Sigmoid colon (tissue), 4 donors: Measurements from ENCODE around the gene STIL.

Experiments
- EP300 ChIP-seq, 4 donors: sonication (generic); formaldehyde crosslinking; IDR thresholded peaks; one replicate each; pipeline ENCODE4 v1.6.1; 2017; ENCODE audit warnings: antibody characterized with exemption in 4 of 4
- POLR2A ChIP-seq, 2 donors: fragments of 450-650 bp; IDR thresholded peaks; one replicate each; pipeline ENCODE4 v1.6.1; 2016; ENCODE audit warnings: antibody characterized with exemption in 2 of 2, mild to moderate bottlenecking in 2 of 2, moderate library complexity in 2 of 2
- POLR2AphosphoS5 ChIP-seq, 4 donors: sonication (generic); formaldehyde crosslinking; IDR thresholded peaks; one replicate each; pipeline ENCODE4 v1.6.1; 2017; ENCODE audit warnings: antibody characterized with exemption in 4 of 4
- TF ChIP-seq, protein P1 (sequence below), 4 experiments: fragments of 450-650 bp in 3 of 4; fragments of 200-600 bp in 1 of 4; IDR thresholded peaks; one replicate each; pipeline ENCODE4 v1.5.1; 2016 to 2019; ENCODE audit warnings: antibody characterized with exemption in 4 of 4, mild to moderate bottlenecking in 3 of 4, moderate library complexity in 2 of 4

- TF ChIP-seq, protein P1, sequence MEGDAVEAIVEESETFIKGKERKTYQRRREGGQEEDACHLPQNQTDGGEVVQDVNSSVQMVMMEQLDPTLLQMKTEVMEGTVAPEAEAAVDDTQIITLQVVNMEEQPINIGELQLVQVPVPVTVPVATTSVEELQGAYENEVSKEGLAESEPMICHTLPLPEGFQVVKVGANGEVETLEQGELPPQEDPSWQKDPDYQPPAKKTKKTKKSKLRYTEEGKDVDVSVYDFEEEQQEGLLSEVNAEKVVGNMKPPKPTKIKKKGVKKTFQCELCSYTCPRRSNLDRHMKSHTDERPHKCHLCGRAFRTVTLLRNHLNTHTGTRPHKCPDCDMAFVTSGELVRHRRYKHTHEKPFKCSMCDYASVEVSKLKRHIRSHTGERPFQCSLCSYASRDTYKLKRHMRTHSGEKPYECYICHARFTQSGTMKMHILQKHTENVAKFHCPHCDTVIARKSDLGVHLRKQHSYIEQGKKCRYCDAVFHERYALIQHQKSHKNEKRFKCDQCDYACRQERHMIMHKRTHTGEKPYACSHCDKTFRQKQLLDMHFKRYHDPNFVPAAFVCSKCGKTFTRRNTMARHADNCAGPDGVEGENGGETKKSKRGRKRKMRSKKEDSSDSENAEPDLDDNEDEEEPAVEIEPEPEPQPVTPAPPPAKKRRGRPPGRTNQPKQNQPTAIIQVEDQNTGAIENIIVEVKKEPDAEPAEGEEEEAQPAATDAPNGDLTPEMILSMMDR (IDR thresholded peaks at IDR 0.05) = no peak
- no peak for TF ChIP-seq POLR2A (IDR thresholded peaks at IDR 0.05)
- TF ChIP-seq POLR2AphosphoS5 (IDR thresholded peaks at IDR 0.05) = no peak
- TF ChIP-seq EP300 (IDR thresholded peaks at IDR 0.05) = no peak
Measured at GRCh38 chr1:47219001-47219400, 94.9 kb downstream of the STIL start.
